C4-2B (cell line): Measurements from ENCODE around the gene FGFR3.

Experiments
- CTCF ChIP-seq: fragments of 450-650 bp; conservative IDR thresholded peaks from 2 replicates; pipeline ENCODE4 v1.5.1; 2017; ENCODE audit warnings: mild to moderate bottlenecking
- ZFX ChIP-seq: fragments of 450-650 bp; IDR thresholded peaks from 2 replicates; pipeline ENCODE4 v1.6.1; 2017

DNA sequence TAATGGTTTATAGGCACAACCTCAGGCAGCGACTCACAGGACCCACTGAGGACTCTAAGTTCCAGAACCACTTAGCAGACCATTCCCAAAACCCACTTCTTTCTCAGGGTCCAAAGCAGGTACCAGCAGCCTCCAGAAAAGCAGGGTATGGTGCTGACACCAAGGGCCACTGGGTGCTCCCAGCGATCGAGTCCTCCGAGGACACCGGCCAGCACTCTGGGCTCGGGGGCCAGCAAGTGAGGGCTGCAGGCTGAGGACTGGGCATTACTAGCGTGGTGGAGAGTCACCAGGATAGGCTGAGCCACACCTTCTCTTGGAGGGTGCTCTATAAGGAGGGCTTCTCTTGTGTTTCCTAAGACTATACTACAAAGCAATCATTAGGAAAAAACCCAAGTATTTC, 43.6 kb downstream of the FGFR3 start:
- TF ChIP-seq CTCF (no peak), ZFX (no peak)
